ENCODE results near the gene AADACL4.

- TF ChIP-seq CTCF (IDR thresholded peaks at IDR 0.05; ENCODE audit: control extremely low read depth in 1 of 3, insufficient read depth in 1 of 3, low read depth in 1 of 3, low read length in 3 of 3) (no peak), HDAC6 (IDR thresholded peaks at IDR 0.05; ENCODE audit: low read depth, low read length) (no peak), SIX5 (IDR thresholded peaks at IDR 0.05; ENCODE audit: low read depth, low read length) (no peak)
These were observed 53.5 kb downstream of the AADACL4 start for GRCh38 chr1:12697397-12697796.

Measured in H1 (cell line).